ENCODE measurements around the gene RALGAPB. TPM values are rescaled to one million over a fixed set of nuclear protein-coding genes. Genes with fewer than 3 reads are reported as not detected.
A peak's percentile ranks its signal among the peaks of the same experiment; 100 is the strongest.

Gene RALGAPB
- total and polyA plus RNA-seq, 2 of the 13 experiments (the other 11 are each of a cell fraction or from before 2014, with no cell fraction given): 17.6 to 30.6 TPM

DNA sequence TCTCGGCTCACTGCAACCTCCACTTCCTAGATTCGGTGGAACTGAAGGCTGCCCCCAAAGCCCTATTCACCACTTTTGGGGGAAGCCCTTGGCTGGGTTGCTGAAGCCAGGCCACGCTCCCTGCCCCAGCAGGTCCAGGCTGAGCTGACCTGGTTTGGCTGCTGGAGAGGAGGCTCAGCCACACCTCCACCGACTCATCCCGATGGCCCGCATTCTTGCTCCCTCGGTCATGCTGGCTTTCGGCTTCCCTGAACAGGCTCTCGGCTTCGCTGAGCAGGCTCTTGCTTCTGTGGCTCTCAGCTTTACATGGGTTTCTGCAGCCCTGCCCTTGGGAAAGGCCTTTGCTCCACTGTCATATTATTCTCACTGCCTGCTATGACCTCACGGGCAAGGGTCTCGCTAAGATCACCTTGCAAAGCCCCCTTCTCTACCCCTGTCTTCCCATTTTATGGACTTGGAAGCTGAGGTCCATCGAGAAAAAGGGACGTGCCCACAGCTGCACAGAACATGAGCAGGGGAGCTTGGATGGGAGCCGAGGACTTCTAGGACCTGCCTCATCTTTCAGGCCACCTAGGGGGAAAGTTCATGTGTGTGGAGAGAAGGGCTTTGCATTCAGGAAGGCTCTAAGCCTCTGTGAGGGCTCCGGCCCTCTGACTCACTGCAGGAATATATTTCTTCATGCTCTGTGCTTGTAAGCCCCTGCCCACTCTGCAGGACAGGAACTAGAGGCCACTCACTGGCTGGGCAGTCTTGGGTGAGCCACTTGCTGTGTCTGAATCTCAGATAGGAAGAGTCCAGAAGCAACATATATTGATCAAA, 144.6 kb downstream of the RALGAPB start:
- in situ Hi-C loops (cut with HindIII; ENCODE audit: extremely low pct_ligation_motif_present, low pct_unique_long_range_greater_than_20kb) (no loop called here), intact Hi-C loops (cut with micrococcal nuclease; ENCODE audit: unreplicated experiment) (no loop called here)
- ChIA-PET CTCF (ENCODE audit: low intra/inter-chr PET ratio, low total read pairs) (no interaction called here), POLR2A (interaction anchor here (0.7 to 0.8 kb wide), 2 partner anchors 12 to 18 kb away, joined by 3 read pairs; no protein-coding TSS in a partner anchor)
- no peak overlapping the region for H3K27ac ChIP-seq (ENCODE audit: extremely low read length, insufficient read depth, low read length)
- H3K27me3 ChIP-seq (ENCODE audit: control insufficient read depth in 1 of 2, insufficient read depth in 2 of 2, low read length in 2 of 2): peaks cover 2 to 47% of the 10 kb centered on the region in 2 experiments
- 0 out of 6 replicates have a peak overlapping the region, but pooled peaks of 1 of the 3 experiments have one; percentile 2 for H3K4me3 ChIP-seq (replicated peaks in 1 of 3; ENCODE audit: insufficient read depth in 1 of 3, low read depth in 2 of 3, low read length in 3 of 3)
- no peak overlapping the region for H3K9ac ChIP-seq (ENCODE audit: insufficient read depth, low read depth, low read length)
- WGBS (ENCODE audit: low lambda C conversion rate): 32% methylated on average over 16 of the region's 16 CpGs
- no peaks in the 10 kb centered on the region for H3K9me3 ChIP-seq (ENCODE audit: low read length)
- H3K4me2 ChIP-seq (ENCODE audit: low read depth, low read length): peak overlapping the region; percentile 30
- peaks cover 10% of the 10 kb centered on the region for H3K4me1 ChIP-seq (ENCODE audit: insufficient read depth, low read length)
- ATAC-seq: peak; percentile 73
- BruUV-seq (replicated peaks): no TSS peak
- H2AFZ ChIP-seq (ENCODE audit: low read length): no peak overlapping the region
- DNase-seq (ENCODE audit: low spot score): peak; percentile 33
- no peaks in the 10 kb centered on the region for H3K36me3 ChIP-seq (replicated peaks in 1 of 2; ENCODE audit: control insufficient read depth in 1 of 2, insufficient read depth in 2 of 2, low read length in 2 of 2)
- no peaks in the 10 kb centered on the region for H4K20me1 ChIP-seq (ENCODE audit: insufficient read depth, low read length)
- H3K79me2 ChIP-seq (ENCODE audit: insufficient read depth, low read length): no peaks in the 10 kb centered on the region
- FAIRE-seq: no peak
- TF ChIP-seq ZNF24 (IDR thresholded peaks at IDR 0.05) (no peak), ZMYM3 (CRISPR knock-in tag; IDR thresholded peaks at IDR 0.05) (peak; percentile 73), ZNF414 (CRISPR knock-in tag; IDR thresholded peaks at IDR 0.05) (no peak), FOSL2 (CRISPR knock-in tag; IDR thresholded peaks at IDR 0.05) (0 out of 2 replicates have a peak, but pooled peaks have one; percentile 16), ZNF225 (CRISPR knock-in tag; IDR thresholded peaks at IDR 0.05) (peak; percentile 23; the same call in 1 of the 2 replicates), MED1 (CRISPR knock-in tag; IDR thresholded peaks at IDR 0.05) (no peak), MYC (CRISPR knock-in tag; IDR thresholded peaks at IDR 0.05; ENCODE audit: borderline replicate concordance) (0 out of 2 replicates have a peak, but pooled peaks have one; percentile 16), DPF2 (CRISPR knock-in tag; IDR thresholded peaks at IDR 0.05; ENCODE audit: borderline replicate concordance, low read depth) (no peak), HOXD1 (CRISPR knock-in tag; IDR thresholded peaks at IDR 0.05) (no peak), SALL2 (CRISPR knock-in tag; IDR thresholded peaks at IDR 0.05) (0 out of 2 replicates have a peak, but pooled peaks have one; percentile 57), NRL (CRISPR knock-in tag; IDR thresholded peaks at IDR 0.05; ENCODE audit: borderline replicate concordance) (0 out of 2 replicates have a peak, but pooled peaks have one; percentile 32), ZNF629 (CRISPR knock-in tag; conservative IDR thresholded peaks at IDR 0.05) (peak; percentile 87), JARID2 (CRISPR knock-in tag; IDR thresholded peaks at IDR 0.05; ENCODE audit: insufficient replicate concordance) (no peak), ZNF296 (CRISPR knock-in tag; conservative IDR thresholded peaks at IDR 0.05) (no peak), ZNF30 (CRISPR knock-in tag; IDR thresholded peaks at IDR 0.05) (no peak), ZNF253 (CRISPR knock-in tag; IDR thresholded peaks at IDR 0.05; ENCODE audit: borderline replicate concordance) (peak; percentile 37; the same call in 1 of the 2 replicates)
- TF ChIP-seq, protein P1, sequence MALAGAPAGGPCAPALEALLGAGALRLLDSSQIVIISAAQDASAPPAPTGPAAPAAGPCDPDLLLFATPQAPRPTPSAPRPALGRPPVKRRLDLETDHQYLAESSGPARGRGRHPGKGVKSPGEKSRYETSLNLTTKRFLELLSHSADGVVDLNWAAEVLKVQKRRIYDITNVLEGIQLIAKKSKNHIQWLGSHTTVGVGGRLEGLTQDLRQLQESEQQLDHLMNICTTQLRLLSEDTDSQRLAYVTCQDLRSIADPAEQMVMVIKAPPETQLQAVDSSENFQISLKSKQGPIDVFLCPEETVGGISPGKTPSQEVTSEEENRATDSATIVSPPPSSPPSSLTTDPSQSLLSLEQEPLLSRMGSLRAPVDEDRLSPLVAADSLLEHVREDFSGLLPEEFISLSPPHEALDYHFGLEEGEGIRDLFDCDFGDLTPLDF (CRISPR knock-in tag; IDR thresholded peaks at IDR 0.05): no peak
- TF ChIP-seq, protein P2, sequence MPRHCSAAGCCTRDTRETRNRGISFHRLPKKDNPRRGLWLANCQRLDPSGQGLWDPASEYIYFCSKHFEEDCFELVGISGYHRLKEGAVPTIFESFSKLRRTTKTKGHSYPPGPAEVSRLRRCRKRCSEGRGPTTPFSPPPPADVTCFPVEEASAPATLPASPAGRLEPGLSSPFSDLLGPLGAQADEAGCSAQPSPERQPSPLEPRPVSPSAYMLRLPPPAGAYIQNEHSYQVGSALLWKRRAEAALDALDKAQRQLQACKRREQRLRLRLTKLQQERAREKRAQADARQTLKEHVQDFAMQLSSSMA (CRISPR knock-in tag; IDR thresholded peaks at IDR 0.05): no peak
- TF ChIP-seq, protein P3, sequence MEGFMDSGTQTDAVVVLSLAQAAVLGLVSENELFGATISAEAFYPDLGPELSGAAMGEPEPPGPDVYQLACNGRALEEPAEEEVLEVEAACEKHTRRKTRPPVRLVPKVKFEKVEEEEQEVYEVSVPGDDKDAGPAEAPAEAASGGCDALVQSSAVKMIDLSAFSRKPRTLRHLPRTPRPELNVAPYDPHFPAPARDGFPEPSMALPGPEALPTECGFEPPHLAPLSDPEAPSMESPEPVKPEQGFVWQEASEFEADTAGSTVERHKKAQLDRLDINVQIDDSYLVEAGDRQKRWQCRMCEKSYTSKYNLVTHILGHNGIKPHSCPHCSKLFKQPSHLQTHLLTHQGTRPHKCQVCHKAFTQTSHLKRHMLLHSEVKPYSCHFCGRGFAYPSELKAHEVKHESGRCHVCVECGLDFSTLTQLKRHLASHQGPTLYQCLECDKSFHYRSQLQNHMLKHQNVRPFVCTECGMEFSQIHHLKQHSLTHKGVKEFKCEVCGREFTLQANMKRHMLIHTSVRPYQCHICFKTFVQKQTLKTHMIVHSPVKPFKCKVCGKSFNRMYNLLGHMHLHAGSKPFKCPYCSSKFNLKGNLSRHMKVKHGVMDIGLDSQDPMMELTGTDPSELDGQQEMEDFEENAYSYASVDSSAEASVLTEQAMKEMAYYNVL (CRISPR knock-in tag; IDR thresholded peaks at IDR 0.05; ENCODE audit: borderline replicate concordance): no peak
